GM23338 (cell line): Measurements from ENCODE around the gene SLC8A1. TPM values are rescaled to one million over a fixed set of nuclear protein-coding genes. Genes with fewer than 3 reads are reported as not detected.

Experiments used
- ATAC-seq: fragments of 200-7000 bp; cut with Tn5 transposase; 3 replicates; pipeline ENCODE4 v1.9.1; 2020
- DNase-seq: peaks from one replicate; pipeline ENCODE4 v3.0.0-alpha.2; 2015; ENCODE audit warnings: low spot score
- H2AFZ ChIP-seq: fragments of 200-600 bp; sonication (generic); 2 replicates; pipeline ENCODE4 v1.8.0; 2016; ENCODE audit warnings: antibody characterized with exemption, mild to moderate bottlenecking, moderate library complexity
- H3F3A ChIP-seq: fragments of 200-600 bp; sonication (generic); replicated peaks from 2 replicates; pipeline ENCODE4 v1.8.0; 2017; ENCODE audit warnings: antibody characterized with exemption, mixed run types, low read depth
- H3K27ac ChIP-seq: fragments of 200-600 bp; sonication (generic); 2 replicates; pipeline ENCODE4 v1.6.1; 2016; ENCODE audit warnings: low read depth
- H3K27me3 ChIP-seq: fragments of 200-600 bp; sonication (generic); 2 replicates; pipeline ENCODE4 v1.8.0; 2016; ENCODE audit warnings: mild to moderate bottlenecking, mixed run types, moderate library complexity; ENCODE audit not compliant: insufficient read depth
- H3K36me3 ChIP-seq: fragments of 200-600 bp; sonication (generic); 2 replicates; pipeline ENCODE4 v1.8.0; 2016; ENCODE audit warnings: mild to moderate bottlenecking; ENCODE audit not compliant: insufficient read depth
- H3K4me1 ChIP-seq: fragments of 200-600 bp; sonication (generic); 2 replicates; pipeline ENCODE4 v1.8.0; 2016; ENCODE audit warnings: mild to moderate bottlenecking, moderate library complexity; ENCODE audit not compliant: insufficient read depth
- H3K4me2 ChIP-seq: fragments of 200-600 bp; sonication (generic); 2 replicates; pipeline ENCODE4 v1.7.1; 2017; ENCODE audit warnings: mixed run types
- H3K4me3 ChIP-seq: fragments of 200-600 bp; sonication (generic); 2 replicates; pipeline ENCODE4 v1.6.1; 2016; ENCODE audit warnings: mixed run types
- H3K79me2 ChIP-seq: fragments of 200-600 bp; sonication (generic); replicated peaks from 2 replicates; pipeline ENCODE4 v1.8.0; 2017; ENCODE audit warnings: mild to moderate bottlenecking; ENCODE audit not compliant: insufficient read depth
- H3K9me2 ChIP-seq: fragments of 200-600 bp; sonication (generic); 2 replicates; pipeline ENCODE4 v1.8.0; 2017; ENCODE audit not compliant: insufficient read depth
- H4K20me1 ChIP-seq: fragments of 200-600 bp; sonication (generic); replicated peaks from 2 replicates; pipeline ENCODE4 v1.8.0; 2017; ENCODE audit warnings: mild to moderate bottlenecking; ENCODE audit not compliant: insufficient read depth
- H3K27ac Mint-ChIP-seq: 2 replicates; pipeline ENCODE4 v1.8.0; 2020; ENCODE audit warnings: inconsistent platforms, mild to moderate bottlenecking, moderate library complexity, mixed read lengths
- H3K27me3 Mint-ChIP-seq: 3 replicates; pipeline ENCODE4 v1.8.0; 2022; ENCODE audit warnings: low read depth, mild to moderate bottlenecking, moderate library complexity, mixed read lengths, inconsistent platforms; ENCODE audit not compliant: insufficient read depth, poor library complexity
- H3K36me3 Mint-ChIP-seq: 3 replicates; pipeline ENCODE4 v1.8.0; 2021; ENCODE audit warnings: low read depth, mild to moderate bottlenecking, inconsistent platforms, moderate library complexity, mixed read lengths
- H3K4me1 Mint-ChIP-seq: 3 replicates; pipeline ENCODE4 v1.8.0; 2020; ENCODE audit warnings: mild to moderate bottlenecking, inconsistent platforms, mixed read lengths
- H3K4me3 Mint-ChIP-seq: 3 replicates; pipeline ENCODE4 v1.8.0; 2021; ENCODE audit warnings: moderate library complexity, mild to moderate bottlenecking, inconsistent platforms, mixed read lengths
- H3K9me3 Mint-ChIP-seq: 3 replicates; pipeline ENCODE4 v1.8.0; 2020; ENCODE audit warnings: moderate library complexity, mild to moderate bottlenecking, inconsistent platforms, mixed read lengths
- CTCF ChIP-seq, 2 experiments: fragments of 200-600 bp in 1 of 2; sonication (generic) in 1 of 2; conservative IDR thresholded peaks; 2 replicates each; pipeline versions ENCODE4 v1.5.1 to v1.6.1; 2016 to 2017; ENCODE audit warnings: antibody characterized with exemption in 2 of 2, low read depth in 2 of 2, mild to moderate bottlenecking in 2 of 2, moderate library complexity in 1 of 2
- EZH2 ChIP-seq: fragments of 200-600 bp; sonication (generic); IDR thresholded peaks from one replicate; pipeline ENCODE4 v1.8.0; 2017; ENCODE audit warnings: antibody characterized with exemption, mild to moderate bottlenecking, low read depth; ENCODE audit not compliant: unreplicated experiment
- EZH2phosphoT487 ChIP-seq: fragments of 200-600 bp; sonication (generic); IDR thresholded peaks from one replicate; pipeline ENCODE4 v1.8.1; 2018; ENCODE audit warnings: antibody characterized with exemption; ENCODE audit not compliant: unreplicated experiment
- JUNB ChIP-seq: IDR thresholded peaks from one replicate; pipeline ENCODE4 v1.6.1; 2016; ENCODE audit warnings: antibody characterized with exemption; ENCODE audit not compliant: unreplicated experiment
- NANOG ChIP-seq: IDR thresholded peaks from 2 replicates; pipeline ENCODE4 v1.6.1; 2016; ENCODE audit warnings: antibody characterized with exemption, borderline replicate concordance
- POLR2AphosphoS5 ChIP-seq: IDR thresholded peaks from 2 replicates; pipeline ENCODE4 v1.6.1; 2016; ENCODE audit warnings: antibody characterized with exemption, low read depth
- STAT1 ChIP-seq: IDR thresholded peaks from one replicate; pipeline ENCODE4 v1.6.1; 2016; ENCODE audit warnings: antibody characterized with exemption; ENCODE audit not compliant: unreplicated experiment
- ZNF331 ChIP-seq: fragments of 250-450 bp; sonication (Bioruptor Pico); IDR thresholded peaks from 2 replicates; pipeline ENCODE4 v1.5.0; 2020; ENCODE audit warnings: low read depth, mild to moderate bottlenecking, moderate library complexity
- polyA plus RNA-seq: library from polyadenylated mRNA; unstranded; fragments of >200 nt; fragmentation: Nextera tagmentation; extraction: Ambion mirVana; gene quantifications from 2 replicates; pipeline ENCODE4 v1.2.1, GENCODE V29; 2016
- total RNA-seq: library from RNA; depleted of rRNA; stranded (reverse); fragments of >200 nt; shearing (Covaris generic); gene quantifications from 2 replicates; pipeline ENCODE4 v1.2.3, GENCODE V29; 2014
- TF ChIP-seq, protein P1 (sequence below): IDR thresholded peaks from one replicate; pipeline ENCODE4 v1.6.1; 2018; ENCODE audit warnings: antibody characterized with exemption; ENCODE audit not compliant: unreplicated experiment

SLC8A1 gene
- total and polyA plus RNA-seq, 2 experiments from 2014 or later: 2.5 to 3.3 TPM

DNA sequence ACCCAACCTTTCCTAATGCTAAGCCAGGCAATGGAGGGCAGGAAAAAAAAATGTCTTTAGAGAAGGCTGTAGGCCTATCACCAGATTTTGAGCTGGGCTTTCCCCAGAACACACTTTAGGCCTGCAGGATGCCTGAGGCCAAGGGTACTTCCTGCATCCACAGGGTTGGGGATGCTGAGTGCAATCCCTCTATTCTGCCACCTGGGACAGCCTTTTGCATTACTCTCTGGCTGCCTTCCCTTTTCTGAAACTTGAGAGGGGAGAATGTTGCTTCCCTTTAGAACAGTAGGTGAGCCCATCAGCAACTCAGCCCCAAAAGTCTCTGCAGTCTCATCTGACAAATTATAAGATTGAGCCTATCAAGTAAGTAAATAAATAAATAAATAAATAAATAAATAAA, 195.2 kb downstream of the SLC8A1 start (continued):
- TF ChIP-seq, protein P1, sequence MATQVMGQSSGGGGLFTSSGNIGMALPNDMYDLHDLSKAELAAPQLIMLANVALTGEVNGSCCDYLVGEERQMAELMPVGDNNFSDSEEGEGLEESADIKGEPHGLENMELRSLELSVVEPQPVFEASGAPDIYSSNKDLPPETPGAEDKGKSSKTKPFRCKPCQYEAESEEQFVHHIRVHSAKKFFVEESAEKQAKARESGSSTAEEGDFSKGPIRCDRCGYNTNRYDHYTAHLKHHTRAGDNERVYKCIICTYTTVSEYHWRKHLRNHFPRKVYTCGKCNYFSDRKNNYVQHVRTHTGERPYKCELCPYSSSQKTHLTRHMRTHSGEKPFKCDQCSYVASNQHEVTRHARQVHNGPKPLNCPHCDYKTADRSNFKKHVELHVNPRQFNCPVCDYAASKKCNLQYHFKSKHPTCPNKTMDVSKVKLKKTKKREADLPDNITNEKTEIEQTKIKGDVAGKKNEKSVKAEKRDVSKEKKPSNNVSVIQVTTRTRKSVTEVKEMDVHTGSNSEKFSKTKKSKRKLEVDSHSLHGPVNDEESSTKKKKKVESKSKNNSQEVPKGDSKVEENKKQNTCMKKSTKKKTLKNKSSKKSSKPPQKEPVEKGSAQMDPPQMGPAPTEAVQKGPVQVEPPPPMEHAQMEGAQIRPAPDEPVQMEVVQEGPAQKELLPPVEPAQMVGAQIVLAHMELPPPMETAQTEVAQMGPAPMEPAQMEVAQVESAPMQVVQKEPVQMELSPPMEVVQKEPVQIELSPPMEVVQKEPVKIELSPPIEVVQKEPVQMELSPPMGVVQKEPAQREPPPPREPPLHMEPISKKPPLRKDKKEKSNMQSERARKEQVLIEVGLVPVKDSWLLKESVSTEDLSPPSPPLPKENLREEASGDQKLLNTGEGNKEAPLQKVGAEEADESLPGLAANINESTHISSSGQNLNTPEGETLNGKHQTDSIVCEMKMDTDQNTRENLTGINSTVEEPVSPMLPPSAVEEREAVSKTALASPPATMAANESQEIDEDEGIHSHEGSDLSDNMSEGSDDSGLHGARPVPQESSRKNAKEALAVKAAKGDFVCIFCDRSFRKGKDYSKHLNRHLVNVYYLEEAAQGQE: no peak

- Histone ChIP-seq H3F3A (no peaks in the 10 kb centered on the region), H2AFZ (no peak overlapping the region), H3K4me3 (no peak overlapping the region), H3K9me2 (no peaks in the 10 kb centered on the region; the same call in 1 of the 2 replicates), H4K20me1 (no peaks in the 10 kb centered on the region), H3K36me3 (no peaks in the 10 kb centered on the region), H3K79me2 (no peaks in the 10 kb centered on the region), H3K27ac (0 out of 2 replicates have a peak overlapping the region, but pooled peaks have one; percentile 34), H3K4me1 (peaks cover 9% of the 10 kb centered on the region; the same call in 1 of the 2 replicates), H3K27me3 (no peaks in the 10 kb centered on the region), H3K4me2 (no peak overlapping the region)
- peaks cover 30% of the 10 kb centered on the region for H3K4me1 Mint-ChIP-seq
- H3K9me3 Mint-ChIP-seq: no peaks in the 10 kb centered on the region
- no peak for ATAC-seq
- peaks cover 2% of the 10 kb centered on the region for H3K27me3 Mint-ChIP-seq
- no peaks in the 10 kb centered on the region for H3K36me3 Mint-ChIP-seq
- H3K4me3 Mint-ChIP-seq: no peak overlapping the region
- no peak for DNase-seq
- H3K27ac Mint-ChIP-seq: no peak overlapping the region
- TF ChIP-seq NANOG (no peak), EZH2 (no peak)
- TF ChIP-seq, protein P1: no peak
These were observed 195.9 kb downstream of the SLC8A1 start for GRCh38 chr2:40256008-40256407.

- no peak for ATAC-seq
- H3K27ac Mint-ChIP-seq: no peak overlapping the region
- H3K4me3 Mint-ChIP-seq: no peak overlapping the region
- Histone ChIP-seq H3K4me3 (no peak overlapping the region), H3K9me2 (no peaks in the 10 kb centered on the region; the same call in 1 of the 2 replicates), H3K27ac (no peak overlapping the region), H4K20me1 (no peaks in the 10 kb centered on the region), H3K79me2 (no peaks in the 10 kb centered on the region), H3K27me3 (no peaks in the 10 kb centered on the region), H3K4me1 (peaks cover 9% of the 10 kb centered on the region; the same call in 1 of the 2 replicates), H2AFZ (no peak overlapping the region), H3F3A (no peaks in the 10 kb centered on the region), H3K36me3 (no peaks in the 10 kb centered on the region), H3K4me2 (no peak overlapping the region)
- H3K9me3 Mint-ChIP-seq: no peaks in the 10 kb centered on the region
- H3K4me1 Mint-ChIP-seq: peaks cover 26% of the 10 kb centered on the region
- no peaks in the 10 kb centered on the region for H3K36me3 Mint-ChIP-seq
- H3K27me3 Mint-ChIP-seq: peaks cover 2% of the 10 kb centered on the region
- no peak for DNase-seq
- TF ChIP-seq ZNF331 (CRISPR knock-in tag): no peak
- TF ChIP-seq CTCF (conservative IDR thresholded peaks at IDR 0.05; ENCODE audit: low read depth in 2 of 2): no peak
- no peak for TF ChIP-seq NANOG
- TF ChIP-seq, protein P1: no peak
- TF ChIP-seq JUNB: no peak
- no peak for TF ChIP-seq EZH2phosphoT487
- no peak for TF ChIP-seq POLR2AphosphoS5
- TF ChIP-seq EZH2: no peak
- TF ChIP-seq STAT1: no peak
These were observed 196.8 kb downstream of the SLC8A1 start for GRCh38 chr2:40255103-40255502.
